HepG2 (cell line): Measurements from ENCODE around the gene FBLIM1. TPM values are rescaled to one million over a fixed set of nuclear protein-coding genes. Genes with fewer than 3 reads are reported as not detected.
A peak's percentile ranks its signal among the peaks of the same experiment; 100 is the strongest.

ENCODE experiments used
- ELF1 ChIP-seq: sonication (generic); formaldehyde crosslinking; IDR thresholded peaks from 2 replicates; pipeline ENCODE4 v1.4.0; 2020; ENCODE audit warnings: missing genetic modification reagents
- ETV5 ChIP-seq: IDR thresholded peaks from 2 replicates; pipeline ENCODE4 v1.6.1; 2018; ENCODE audit warnings: missing biosample characterization, missing genetic modification reagents, inconsistent platforms, borderline replicate concordance
- GABPA ChIP-seq, 2 experiments: IDR thresholded peaks; 2 replicates each; pipeline ENCODE4 v1.6.1; 2011 to 2016; ENCODE audit warnings: low read depth in 2 of 2, low read length in 1 of 2, missing biosample characterization in 1 of 2, missing genetic modification characterization in 1 of 2
- HDAC2 ChIP-seq: sonication (generic); formaldehyde crosslinking; IDR thresholded peaks from 2 replicates; pipeline ENCODE4 v1.4.0; 2020; ENCODE audit warnings: missing genetic modification reagents
- HNRNPL ChIP-seq: fragments of 200-400 bp; formaldehyde crosslinking; IDR thresholded peaks from 2 replicates; pipeline ENCODE4 v1.6.1; 2017; ENCODE audit warnings: mild to moderate bottlenecking, low read depth, low read length
- KDM4B ChIP-seq: sonication (generic); formaldehyde crosslinking; IDR thresholded peaks from 2 replicates; pipeline ENCODE4 v1.4.0; 2020; ENCODE audit warnings: missing genetic modification reagents
- MAFK ChIP-seq, 2 experiments: IDR thresholded peaks in 1 of 2; conservative IDR thresholded peaks in 1 of 2; 2 replicates each; pipeline ENCODE4 v1.6.1; 2011; ENCODE audit warnings: improper control_type of control experiment in 2 of 2, low read length in 2 of 2
- NFE2L1 ChIP-seq: sonication (generic); formaldehyde crosslinking; IDR thresholded peaks from 2 replicates; pipeline ENCODE4 v1.4.0; 2020; ENCODE audit warnings: missing genetic modification reagents, mild to moderate bottlenecking, borderline replicate concordance
- NKX3-1 ChIP-seq: sonication (generic); formaldehyde crosslinking; IDR thresholded peaks from 2 replicates; pipeline ENCODE4 v1.5.0; 2020; ENCODE audit warnings: missing genetic modification reagents
- RFX3 ChIP-seq: IDR thresholded peaks from 2 replicates; pipeline ENCODE4 v1.6.1; 2016; ENCODE audit warnings: missing biosample characterization, missing genetic modification reagents
- SMC3 ChIP-seq: IDR thresholded peaks from 2 replicates; pipeline ENCODE4 v1.6.1; 2011; ENCODE audit warnings: low read length, improper control_type of control experiment
- ZNF354B ChIP-seq: sonication (generic); formaldehyde crosslinking; IDR thresholded peaks from 2 replicates; pipeline ENCODE4 v1.8.0; 2022; ENCODE audit warnings: mild to moderate bottlenecking, missing genetic modification reagents
- ZNF572 ChIP-seq: sonication (generic); formaldehyde crosslinking; IDR thresholded peaks from 2 replicates; pipeline ENCODE4 v1.5.1; 2020; ENCODE audit warnings: mild to moderate bottlenecking, missing genetic modification reagents
- ZNF670 ChIP-seq: sonication (generic); formaldehyde crosslinking; IDR thresholded peaks from 2 replicates; pipeline ENCODE4 v1.8.0; 2022; ENCODE audit warnings: mild to moderate bottlenecking, missing genetic modification reagents, borderline replicate concordance
- ZNF772 ChIP-seq: sonication (generic); formaldehyde crosslinking; IDR thresholded peaks from 2 replicates; pipeline ENCODE4 v1.5.0; 2020; ENCODE audit warnings: mild to moderate bottlenecking, missing genetic modification reagents
- polyA plus RNA-seq, 8 experiments: library from polyadenylated mRNA; depleted of rRNA in 3 of 8; stranded (reverse) in 7 of 8; unstranded in 1 of 8; fragments of >200 nt; fragmentation: Illumina TruSeq in 4 of 8; extraction: Trizol in 4 of 8; gene quantifications; 2 replicates each; pipeline versions ENCODE4 v1.2.1 to v1.2.3, GENCODE V29; 2011 to 2016; ENCODE audit warnings: low read depth in 4 of 8, missing spikeins in 1 of 8, mixed read lengths in 1 of 8; ENCODE audit not compliant: insufficient read depth in 1 of 8
- total RNA-seq, 5 experiments: library from RNA; depleted of rRNA; stranded (reverse); fragments of >200 nt; fragmentation: Illumina TruSeq; extraction: Trizol; gene quantifications; 2 replicates each; pipeline ENCODE4 v1.2.3, GENCODE V29; 2016; ENCODE audit warnings: low read depth in 1 of 5
- TF ChIP-seq, protein P1 (sequence below): IDR thresholded peaks from 2 replicates; pipeline ENCODE4 v1.6.1; 2016; ENCODE audit warnings: low read depth, missing genetic modification reagents, missing compliant biosample characterization
- TF ChIP-seq, protein P2 (sequence below): sonication (generic); formaldehyde crosslinking; IDR thresholded peaks from 2 replicates; pipeline ENCODE4 v1.4.0; 2020; ENCODE audit warnings: missing genetic modification reagents
- TF ChIP-seq, protein P3 (sequence below): IDR thresholded peaks from 2 replicates; pipeline ENCODE4 v1.6.1; 2012; ENCODE audit warnings: low read length, improper control_type of control experiment
- TF ChIP-seq, protein P4 (sequence below): sonication (generic); formaldehyde crosslinking; IDR thresholded peaks from 2 replicates; pipeline ENCODE4 v1.8.0; 2022; ENCODE audit warnings: missing genetic modification reagents, mild to moderate bottlenecking, borderline replicate concordance

FBLIM1 gene
- total and polyA plus RNA-seq, 2 of the 13 experiments (the other 11 are each of a cell fraction or from before 2014, with no cell fraction given): 10.6 to 23.0 TPM

GRCh38 chr1:15734901-15735300 is 23.7 kb upstream of the FBLIM1 start (continued):
- TF ChIP-seq, protein P1, sequence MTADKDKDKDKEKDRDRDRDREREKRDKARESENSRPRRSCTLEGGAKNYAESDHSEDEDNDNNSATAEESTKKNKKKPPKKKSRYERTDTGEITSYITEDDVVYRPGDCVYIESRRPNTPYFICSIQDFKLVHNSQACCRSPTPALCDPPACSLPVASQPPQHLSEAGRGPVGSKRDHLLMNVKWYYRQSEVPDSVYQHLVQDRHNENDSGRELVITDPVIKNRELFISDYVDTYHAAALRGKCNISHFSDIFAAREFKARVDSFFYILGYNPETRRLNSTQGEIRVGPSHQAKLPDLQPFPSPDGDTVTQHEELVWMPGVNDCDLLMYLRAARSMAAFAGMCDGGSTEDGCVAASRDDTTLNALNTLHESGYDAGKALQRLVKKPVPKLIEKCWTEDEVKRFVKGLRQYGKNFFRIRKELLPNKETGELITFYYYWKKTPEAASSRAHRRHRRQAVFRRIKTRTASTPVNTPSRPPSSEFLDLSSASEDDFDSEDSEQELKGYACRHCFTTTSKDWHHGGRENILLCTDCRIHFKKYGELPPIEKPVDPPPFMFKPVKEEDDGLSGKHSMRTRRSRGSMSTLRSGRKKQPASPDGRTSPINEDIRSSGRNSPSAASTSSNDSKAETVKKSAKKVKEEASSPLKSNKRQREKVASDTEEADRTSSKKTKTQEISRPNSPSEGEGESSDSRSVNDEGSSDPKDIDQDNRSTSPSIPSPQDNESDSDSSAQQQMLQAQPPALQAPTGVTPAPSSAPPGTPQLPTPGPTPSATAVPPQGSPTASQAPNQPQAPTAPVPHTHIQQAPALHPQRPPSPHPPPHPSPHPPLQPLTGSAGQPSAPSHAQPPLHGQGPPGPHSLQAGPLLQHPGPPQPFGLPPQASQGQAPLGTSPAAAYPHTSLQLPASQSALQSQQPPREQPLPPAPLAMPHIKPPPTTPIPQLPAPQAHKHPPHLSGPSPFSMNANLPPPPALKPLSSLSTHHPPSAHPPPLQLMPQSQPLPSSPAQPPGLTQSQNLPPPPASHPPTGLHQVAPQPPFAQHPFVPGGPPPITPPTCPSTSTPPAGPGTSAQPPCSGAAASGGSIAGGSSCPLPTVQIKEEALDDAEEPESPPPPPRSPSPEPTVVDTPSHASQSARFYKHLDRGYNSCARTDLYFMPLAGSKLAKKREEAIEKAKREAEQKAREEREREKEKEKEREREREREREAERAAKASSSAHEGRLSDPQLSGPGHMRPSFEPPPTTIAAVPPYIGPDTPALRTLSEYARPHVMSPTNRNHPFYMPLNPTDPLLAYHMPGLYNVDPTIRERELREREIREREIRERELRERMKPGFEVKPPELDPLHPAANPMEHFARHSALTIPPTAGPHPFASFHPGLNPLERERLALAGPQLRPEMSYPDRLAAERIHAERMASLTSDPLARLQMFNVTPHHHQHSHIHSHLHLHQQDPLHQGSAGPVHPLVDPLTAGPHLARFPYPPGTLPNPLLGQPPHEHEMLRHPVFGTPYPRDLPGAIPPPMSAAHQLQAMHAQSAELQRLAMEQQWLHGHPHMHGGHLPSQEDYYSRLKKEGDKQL (CRISPR knock-in tag): no peak
- TF ChIP-seq, protein P2, sequence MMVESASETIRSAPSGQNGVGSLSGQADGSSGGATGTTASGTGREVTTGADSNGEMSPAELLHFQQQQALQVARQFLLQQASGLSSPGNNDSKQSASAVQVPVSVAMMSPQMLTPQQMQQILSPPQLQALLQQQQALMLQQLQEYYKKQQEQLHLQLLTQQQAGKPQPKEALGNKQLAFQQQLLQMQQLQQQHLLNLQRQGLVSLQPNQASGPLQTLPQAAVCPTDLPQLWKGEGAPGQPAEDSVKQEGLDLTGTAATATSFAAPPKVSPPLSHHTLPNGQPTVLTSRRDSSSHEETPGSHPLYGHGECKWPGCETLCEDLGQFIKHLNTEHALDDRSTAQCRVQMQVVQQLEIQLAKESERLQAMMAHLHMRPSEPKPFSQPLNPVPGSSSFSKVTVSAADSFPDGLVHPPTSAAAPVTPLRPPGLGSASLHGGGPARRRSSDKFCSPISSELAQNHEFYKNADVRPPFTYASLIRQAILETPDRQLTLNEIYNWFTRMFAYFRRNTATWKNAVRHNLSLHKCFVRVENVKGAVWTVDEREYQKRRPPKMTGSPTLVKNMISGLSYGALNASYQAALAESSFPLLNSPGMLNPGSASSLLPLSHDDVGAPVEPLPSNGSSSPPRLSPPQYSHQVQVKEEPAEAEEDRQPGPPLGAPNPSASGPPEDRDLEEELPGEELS (CRISPR knock-in tag): 0 out of 2 replicates have a peak, but pooled peaks have one; percentile 9
- no peak for TF ChIP-seq ZNF772 (CRISPR knock-in tag)
- peak; percentile 39; the same call in 1 of the 2 replicates for TF ChIP-seq HNRNPL
- TF ChIP-seq NKX3-1 (CRISPR knock-in tag): no peak
- no peak; the same call in 1 of the 2 replicates for TF ChIP-seq ETV5 (CRISPR knock-in tag)
- 0 out of 2 replicates have a peak, but pooled peaks have one; percentile 68 for TF ChIP-seq ZNF572 (CRISPR knock-in tag)
- no peak for TF ChIP-seq MAFK (conservative IDR thresholded peaks at IDR 0.05 in 1 of 2, IDR thresholded peaks at IDR 0.05 in 1 of 2; ENCODE audit: low read length in 2 of 2)
- TF ChIP-seq KDM4B (CRISPR knock-in tag): no peak
- no peak for TF ChIP-seq ELF1 (CRISPR knock-in tag)
- TF ChIP-seq, protein P3, sequence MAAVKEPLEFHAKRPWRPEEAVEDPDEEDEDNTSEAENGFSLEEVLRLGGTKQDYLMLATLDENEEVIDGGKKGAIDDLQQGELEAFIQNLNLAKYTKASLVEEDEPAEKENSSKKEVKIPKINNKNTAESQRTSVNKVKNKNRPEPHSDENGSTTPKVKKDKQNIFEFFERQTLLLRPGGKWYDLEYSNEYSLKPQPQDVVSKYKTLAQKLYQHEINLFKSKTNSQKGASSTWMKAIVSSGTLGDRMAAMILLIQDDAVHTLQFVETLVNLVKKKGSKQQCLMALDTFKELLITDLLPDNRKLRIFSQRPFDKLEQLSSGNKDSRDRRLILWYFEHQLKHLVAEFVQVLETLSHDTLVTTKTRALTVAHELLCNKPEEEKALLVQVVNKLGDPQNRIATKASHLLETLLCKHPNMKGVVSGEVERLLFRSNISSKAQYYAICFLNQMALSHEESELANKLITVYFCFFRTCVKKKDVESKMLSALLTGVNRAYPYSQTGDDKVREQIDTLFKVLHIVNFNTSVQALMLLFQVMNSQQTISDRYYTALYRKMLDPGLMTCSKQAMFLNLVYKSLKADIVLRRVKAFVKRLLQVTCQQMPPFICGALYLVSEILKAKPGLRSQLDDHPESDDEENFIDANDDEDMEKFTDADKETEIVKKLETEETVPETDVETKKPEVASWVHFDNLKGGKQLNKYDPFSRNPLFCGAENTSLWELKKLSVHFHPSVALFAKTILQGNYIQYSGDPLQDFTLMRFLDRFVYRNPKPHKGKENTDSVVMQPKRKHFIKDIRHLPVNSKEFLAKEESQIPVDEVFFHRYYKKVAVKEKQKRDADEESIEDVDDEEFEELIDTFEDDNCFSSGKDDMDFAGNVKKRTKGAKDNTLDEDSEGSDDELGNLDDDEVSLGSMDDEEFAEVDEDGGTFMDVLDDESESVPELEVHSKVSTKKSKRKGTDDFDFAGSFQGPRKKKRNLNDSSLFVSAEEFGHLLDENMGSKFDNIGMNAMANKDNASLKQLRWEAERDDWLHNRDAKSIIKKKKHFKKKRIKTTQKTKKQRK: no peak
- peak; percentile 51; the same call in 1 of the 2 replicates for TF ChIP-seq HDAC2
- TF ChIP-seq NFE2L1 (CRISPR knock-in tag): no peak
- no peak for TF ChIP-seq SMC3
- no peak for TF ChIP-seq GABPA (IDR thresholded peaks at IDR 0.05; ENCODE audit: low read depth, low read length)
- TF ChIP-seq GABPA (CRISPR knock-in tag; IDR thresholded peaks at IDR 0.05; ENCODE audit: low read depth): no peak
- no peak for TF ChIP-seq ZNF670 (CRISPR knock-in tag)
- no peak for TF ChIP-seq ZNF354B (CRISPR knock-in tag)
- no peak for TF ChIP-seq RFX3 (CRISPR knock-in tag)
- TF ChIP-seq, protein P4, sequence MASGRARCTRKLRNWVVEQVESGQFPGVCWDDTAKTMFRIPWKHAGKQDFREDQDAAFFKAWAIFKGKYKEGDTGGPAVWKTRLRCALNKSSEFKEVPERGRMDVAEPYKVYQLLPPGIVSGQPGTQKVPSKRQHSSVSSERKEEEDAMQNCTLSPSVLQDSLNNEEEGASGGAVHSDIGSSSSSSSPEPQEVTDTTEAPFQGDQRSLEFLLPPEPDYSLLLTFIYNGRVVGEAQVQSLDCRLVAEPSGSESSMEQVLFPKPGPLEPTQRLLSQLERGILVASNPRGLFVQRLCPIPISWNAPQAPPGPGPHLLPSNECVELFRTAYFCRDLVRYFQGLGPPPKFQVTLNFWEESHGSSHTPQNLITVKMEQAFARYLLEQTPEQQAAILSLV: no peak
